CD4-positive, alpha-beta T cell treated with Interleukin-6 at 100 ng/mL for 8 hours (primary cell): ENCODE data around the gene GALNT2.

Source experiments
- DNase-seq: peaks from one replicate; pipeline ENCODE4 v3.0.0-alpha.2; 2020; ENCODE audit warnings: mixed read lengths, low spot score

GALNT2 gene

DNA sequence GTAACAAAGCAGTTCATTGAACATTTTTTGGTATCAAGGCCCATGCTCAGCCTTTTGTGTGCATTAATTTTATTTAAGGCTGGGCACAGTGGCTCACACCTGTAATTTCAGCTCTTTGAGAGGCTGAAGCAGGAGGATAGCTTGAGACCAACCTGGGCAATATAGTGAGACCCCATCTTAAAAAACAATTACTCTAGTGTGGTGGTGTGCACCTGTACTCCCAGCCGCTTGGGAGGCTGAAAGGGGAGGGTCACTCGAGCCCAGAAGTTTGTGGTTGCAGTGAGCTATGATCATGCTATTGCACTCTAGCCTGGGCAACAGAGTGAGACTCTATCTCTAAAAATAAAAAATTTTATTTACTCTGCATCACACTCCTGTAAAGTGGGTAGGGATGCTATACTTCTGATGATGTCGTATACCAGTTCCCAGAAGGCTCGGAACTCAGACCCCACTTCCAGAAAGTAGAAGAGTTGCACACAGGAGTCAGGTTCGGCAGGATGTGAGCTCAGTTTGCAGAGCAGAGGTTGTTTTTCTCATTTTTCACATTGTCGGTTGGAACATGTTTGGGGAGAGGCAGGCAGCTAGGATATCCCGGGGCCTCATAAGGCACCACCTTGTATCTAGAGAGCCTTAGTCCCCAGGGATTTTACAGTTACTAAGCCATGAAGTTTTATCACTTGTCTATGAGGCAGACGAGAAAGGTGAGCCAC lies 144.6 kb downstream of the GALNT2 start:
- no peak for DNase-seq

DNA sequence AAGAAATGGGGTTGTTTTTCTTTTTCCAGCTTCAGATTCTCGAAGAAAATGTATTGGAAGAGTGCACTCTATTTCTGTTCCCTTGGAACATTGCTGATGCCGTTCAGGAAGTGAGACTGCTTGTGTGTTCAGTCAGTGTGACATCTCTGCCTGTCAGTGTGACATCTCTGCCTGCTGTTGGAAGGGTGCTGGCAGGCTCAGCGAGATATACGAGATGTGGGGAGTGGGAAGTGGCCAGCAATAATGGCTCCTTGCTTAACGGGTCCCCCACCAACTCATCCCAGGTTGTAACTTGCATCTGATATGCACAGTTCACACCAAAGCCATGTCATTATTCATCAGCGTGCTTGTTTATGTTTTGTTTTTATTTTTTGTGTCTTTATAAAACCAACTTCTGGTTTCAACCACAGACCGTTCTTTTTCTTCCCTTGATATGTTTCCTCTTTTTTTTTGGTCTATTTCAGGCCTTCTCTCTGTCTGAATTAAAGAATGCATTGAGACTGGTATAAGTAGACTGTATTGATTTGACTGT lies 145.4 kb downstream of the GALNT2 start:
- no peak for DNase-seq

DNA sequence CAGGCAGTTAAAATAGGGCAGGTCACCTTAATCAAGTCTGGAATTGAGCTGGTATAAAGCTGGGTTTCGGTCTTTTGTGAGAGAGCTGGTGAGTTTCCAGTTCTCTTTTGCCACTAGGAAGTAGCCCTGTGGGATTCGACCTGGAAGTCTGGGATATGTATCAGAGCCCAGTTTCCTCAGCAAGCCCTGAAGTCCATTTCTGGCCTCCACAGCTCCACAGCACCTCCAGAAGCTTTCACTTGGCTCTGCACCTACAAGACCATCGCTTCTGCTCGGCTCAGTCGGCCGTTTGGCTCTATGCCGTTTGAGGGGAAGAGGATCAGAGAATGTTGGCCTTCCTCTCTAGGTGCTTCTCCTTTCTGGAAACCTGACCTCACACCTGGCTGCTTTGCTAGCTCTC lies 148.0 kb downstream of the GALNT2 start:
- DNase-seq: no peak

DNA sequence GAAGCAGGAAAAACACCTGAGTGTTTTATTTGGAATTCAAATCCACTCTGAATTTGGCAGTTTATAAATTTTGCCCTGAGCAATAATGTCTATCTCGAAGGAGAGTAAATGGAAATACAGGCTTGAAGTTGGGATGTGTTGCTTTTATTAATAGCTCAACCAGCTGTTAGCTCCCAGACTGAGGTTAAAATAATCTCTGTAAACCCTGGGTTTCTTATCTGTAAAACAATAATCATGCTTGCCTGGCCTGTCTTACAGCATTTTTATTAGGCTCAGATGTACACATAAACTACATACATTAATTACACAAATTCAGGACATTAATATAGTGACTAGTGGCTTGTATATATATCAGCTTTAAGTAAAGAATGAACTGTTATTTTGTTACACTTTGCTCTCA lies 148.5 kb downstream of the GALNT2 start:
- no peak for DNase-seq

DNA sequence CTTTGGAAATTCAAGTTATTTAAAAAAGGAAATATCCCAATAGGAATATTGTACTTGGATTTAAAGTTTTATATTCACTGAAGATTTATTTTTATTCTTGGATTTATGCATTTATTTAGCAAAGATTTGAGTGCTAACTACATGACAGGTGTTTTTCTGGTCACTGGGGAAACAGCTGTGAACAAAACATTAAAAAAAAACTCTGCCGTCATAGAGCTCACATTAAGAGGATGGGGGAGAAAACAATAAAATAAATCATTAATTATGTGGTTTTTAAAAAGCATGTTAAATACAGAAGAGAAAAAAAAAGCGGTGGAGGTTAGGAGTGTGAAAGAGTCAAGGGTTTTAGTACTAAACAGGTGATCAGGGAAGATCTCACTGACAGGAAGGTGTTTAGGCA lies 149.9 kb downstream of the GALNT2 start:
- no peak for DNase-seq

DNA sequence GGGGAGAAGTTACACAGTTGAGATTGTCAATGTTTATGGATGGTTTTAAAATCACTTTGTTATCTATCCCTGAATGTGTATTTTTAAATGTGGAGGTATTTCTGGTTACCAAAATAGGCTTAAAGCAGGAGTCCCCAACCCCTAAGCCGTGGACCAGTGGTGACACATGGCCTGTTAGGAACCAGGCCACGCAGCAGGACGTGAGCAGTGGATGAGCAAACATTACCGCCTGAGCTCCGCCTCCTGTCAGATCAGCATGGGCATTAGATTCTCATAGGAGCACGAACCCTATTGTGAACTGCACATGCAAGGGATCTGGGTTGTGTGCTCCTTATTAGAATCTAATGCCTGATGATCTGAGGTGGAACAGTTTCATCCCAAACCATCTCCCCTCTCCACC lies 151.6 kb downstream of the GALNT2 start:
- no peak for DNase-seq

DNA sequence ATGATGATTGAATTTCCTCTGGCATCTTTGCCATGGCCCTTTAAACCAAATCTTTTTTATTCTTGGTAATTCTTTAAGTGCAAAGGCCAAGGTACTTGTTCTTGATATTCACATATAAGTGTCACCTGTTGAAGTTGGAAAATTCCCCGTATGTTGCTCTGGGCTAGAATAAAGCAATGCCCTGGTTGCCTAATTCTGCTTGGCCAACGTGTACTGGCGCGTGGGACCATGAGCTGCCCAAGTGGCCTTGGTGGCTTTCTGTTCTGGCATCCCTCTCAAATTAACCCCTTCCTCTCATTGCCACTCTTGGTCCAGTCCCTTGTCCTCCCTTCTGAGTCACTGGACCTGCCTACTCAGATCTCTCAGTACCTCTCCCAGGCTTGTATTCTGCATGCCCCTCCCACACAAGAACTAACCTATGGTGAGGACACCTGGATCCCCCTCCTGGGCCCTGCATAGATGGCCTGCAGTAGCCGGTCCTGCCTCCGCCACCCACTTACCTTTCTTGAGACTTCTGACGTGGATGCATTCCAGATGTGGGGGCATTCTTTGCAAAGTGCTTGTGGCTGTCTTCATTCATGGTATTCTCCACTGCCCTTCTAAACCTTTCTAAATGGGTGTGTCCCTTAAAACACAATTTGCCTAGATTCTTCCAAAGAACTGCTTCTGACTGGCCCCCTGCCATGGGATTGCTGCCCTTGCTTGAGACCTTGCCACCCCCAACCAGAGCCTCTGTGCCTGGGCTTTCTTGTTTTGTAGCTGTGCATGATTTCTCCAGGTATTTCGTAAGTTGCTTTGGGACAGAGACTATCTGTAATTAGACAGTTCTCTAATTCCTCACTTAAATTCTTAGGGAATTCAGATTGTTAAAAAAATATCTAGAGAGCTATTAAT lies 152.4 kb downstream of the GALNT2 start:
- no peak for DNase-seq

DNA sequence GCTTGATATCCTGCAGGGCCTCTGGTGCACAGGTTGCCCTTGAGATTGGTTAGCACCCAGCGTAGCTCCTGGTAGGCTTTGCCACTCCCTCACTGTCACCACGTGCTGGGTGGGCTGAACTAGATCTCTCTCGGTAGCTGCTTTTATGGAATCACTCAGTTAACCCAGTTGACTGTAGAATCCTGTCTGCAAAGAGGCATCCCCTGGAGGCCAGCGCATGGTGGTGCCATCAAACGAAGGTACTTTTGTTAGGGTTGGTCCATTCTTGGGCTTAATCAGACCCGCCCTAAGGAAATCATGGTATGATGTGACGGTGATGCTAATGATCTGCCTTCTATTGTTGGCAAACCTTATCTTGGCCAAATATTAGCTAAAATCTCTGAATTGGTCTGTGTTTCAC lies 153.4 kb downstream of the GALNT2 start:
- no peak for DNase-seq

DNA sequence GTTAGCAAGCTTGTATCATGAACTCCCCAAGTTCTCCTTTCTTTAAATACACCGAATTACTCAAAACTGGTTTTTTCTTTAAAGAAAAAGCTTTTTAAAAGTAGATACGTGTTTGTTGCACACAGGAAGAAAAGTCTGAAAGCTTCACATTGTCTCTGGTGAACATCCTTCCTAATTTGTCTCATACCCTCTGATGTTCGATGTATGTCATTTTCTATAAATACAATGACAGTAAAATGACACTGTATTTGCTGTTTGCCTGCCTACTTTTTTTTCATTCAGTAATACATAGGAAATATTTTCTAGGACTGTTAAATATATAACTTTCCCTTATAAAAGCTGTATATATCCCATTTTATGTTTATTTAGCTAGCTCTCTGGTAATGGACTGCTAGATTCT lies 153.9 kb downstream of the GALNT2 start:
- DNase-seq: no peak

DNA sequence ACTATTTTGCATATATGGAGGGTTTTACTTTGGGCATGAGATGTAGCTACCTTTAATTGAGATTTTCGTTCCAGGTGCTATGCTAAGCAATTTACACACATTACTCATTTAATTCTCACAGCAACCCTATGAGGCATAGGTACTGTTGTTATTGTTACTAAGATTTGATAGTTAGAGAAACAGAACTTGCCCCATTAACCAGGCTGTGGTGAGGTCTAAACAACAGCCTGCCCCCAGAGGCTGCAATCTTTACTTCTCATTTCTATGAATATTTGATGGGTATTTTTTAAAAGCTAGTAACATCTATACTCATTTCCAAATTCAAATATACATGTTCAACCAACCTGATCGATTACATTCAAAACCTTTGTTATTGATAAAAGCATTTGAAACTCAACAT lies 155.6 kb downstream of the GALNT2 start:
- DNase-seq: no peak

DNA sequence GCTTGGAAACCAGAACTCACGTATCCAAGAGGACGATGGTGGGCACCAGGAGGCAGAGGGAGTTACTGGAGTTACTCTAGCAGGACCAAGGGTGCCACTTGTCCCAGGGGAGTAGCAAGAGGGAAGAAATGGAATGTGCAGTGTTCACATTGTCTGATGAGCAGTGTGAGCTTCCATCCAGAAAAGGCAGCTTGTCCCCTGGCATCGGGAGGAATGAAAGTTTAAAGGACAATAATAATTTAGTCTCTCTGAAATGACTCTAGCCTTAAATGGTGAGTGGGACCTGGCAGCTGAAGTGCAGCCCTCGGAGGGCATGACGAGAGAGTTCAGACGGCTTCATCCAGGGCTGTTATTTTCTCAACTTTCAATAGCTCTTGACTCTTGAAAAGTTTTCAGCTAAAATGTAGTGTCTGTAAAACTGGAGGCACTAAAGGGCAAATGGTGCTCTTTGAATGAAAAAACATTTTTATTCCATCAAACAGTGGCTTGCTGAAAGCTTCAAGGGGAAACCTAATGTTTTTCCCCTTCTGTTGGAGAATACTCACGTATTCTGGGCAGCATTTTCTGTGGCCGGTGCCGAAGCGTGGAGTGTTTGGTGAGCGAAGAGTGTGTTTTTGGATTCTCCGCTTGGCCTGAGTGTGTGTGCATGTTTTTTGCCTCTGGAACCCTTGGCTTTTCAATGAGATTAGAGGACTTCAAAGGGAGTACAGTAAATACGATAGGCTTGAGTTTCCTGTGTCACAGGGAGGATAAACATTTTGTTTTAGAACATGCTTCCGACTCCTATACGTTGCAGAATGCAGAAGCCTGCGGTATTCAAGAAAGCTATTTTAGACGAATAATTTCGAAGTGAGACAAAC lies 157.3 kb downstream of the GALNT2 start:
- no peak for DNase-seq

DNA sequence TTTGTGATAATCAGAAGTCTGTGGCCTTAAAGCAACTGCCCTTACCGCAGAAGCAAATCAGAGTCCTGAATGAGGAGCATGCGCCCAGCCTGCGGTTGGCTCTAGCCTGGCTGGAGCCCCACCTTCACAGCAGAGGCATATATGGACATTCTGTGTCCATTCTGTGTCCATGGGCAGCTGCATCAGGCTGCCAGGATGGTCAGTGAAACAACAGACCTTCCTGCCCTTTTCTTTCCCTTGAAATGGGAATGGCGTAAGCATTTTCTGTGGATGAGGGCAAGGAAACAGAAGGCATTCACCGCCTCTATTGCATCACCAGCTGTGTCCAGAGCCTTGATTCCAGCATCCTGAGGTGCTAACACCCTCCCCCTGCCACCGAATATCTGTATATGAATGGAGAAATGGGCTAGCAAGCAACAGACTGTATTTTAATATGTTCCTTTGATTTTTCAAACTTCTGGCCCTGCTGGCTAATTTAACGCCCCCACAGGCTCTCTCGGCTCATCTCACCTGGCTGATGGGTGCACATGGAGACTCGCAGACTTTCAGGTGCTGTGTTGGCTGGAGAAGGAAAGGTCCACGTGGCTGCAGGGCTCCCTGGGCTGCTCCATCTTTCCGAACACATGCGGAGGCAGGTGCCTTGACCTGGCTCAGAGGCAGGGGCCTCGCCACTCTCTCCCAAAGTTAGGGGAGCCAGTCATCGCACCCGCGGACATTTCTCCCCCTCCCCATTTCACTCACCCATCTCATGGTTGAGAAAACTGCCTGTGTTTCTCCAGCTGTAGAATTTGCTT lies 159.2 kb downstream of the GALNT2 start:
- DNase-seq: no peak

DNA sequence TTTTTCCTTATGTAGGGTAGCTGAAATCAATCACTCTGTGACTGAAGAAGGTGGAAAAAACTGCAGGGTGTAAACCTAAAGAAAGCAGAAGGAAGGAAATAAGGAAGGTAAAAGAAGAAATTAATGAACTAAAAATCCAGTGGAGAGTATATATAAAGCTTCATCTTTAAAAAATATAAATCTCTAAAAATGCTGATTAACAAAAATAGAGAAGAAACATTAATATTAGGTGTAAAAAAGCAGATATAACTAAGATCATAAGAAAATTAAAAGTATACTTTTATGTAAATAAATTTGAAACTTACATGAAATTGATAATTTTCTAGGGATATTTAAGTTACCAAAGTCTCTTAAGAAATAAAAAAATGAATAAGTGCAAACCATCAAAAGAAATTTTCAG lies 159.8 kb downstream of the GALNT2 start:
- DNase-seq: no peak

DNA sequence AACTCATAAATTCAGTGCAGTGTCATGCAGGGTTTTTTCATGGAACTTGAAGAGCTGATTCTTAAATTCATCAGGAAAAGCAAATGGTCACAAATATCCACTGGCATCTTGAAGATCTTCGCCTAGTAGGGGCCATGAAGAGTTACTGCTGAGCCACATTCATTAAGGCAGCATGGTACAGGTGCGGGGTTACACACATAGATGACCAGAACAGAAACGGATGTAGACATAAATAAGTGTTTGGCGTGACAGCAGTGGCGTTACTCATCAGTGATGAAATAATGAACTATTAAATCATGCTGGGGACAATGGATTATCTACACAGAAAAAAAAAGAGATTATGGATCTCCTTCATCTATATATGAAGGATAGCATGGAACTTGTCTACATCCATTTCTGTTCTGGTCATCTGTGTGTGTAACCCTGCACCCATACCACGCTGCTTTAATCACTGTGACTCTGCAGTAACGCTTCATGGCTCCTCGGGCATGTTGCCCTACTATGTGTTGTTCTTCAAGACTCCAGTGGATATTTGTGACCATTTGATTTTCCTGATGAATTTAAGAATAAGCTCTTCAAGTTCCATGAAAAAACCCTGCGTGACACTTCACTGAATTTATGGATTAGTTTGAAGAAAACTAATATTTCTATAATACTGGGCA lies 161.3 kb downstream of the GALNT2 start:
- no peak for DNase-seq

DNA sequence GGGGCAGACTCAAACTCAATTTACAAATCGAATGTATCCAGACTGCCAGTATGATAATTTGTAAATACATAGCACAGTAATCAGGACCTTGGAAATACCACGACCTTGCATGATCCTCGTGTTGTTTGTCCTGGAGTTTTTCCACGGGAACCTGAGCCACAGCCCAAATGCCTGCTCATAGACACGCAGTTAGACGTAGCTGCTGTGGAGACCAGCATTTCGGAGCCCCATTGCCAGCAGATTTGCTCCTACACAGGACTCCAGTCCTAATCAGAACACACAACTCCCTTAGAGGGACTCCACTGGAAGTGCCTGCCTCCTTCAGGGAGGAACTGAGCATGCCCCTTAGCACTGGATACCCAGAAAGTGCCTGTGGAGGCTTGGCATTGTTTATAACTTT lies 163.2 kb downstream of the GALNT2 start:
- no peak for DNase-seq

DNA sequence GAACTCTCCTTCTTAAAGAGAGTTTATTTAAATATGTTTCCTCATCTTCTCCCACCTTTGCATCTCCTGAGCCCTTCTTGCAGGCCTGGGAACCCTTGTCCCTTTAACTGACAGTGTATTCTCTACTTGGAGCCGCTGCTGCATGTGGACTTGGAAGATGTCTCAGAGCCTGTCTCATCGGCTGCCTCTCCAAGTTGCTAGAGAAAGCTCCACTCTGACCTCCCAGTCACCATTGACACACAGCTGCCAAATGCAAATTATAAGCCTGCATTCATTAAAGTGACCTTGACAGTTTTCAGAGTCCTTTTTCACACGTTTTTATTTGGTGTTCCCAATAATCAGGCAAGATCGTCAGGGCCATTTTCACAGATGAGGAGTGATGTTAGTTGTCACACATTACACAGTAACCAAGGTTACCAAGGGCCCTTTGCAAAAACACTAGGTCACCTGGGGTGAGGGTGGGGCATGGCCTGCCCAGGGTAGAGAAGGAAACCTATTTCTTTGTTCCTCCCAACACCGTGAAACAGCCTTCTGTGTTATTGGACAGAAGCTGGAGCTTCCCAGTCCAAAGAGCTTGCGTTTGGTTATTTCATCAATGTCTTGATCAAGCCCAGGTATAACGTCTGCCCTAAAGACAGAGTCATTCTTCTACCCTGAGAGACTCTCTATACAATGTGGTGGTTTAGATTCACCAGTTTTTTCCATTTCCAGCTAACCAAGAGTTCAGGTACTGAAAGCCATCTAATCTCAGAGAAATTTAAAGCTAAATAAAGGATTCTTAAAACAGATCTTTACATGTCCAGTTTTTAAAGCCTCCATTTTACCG lies 164.1 kb downstream of the GALNT2 start:
- DNase-seq: no peak

DNA sequence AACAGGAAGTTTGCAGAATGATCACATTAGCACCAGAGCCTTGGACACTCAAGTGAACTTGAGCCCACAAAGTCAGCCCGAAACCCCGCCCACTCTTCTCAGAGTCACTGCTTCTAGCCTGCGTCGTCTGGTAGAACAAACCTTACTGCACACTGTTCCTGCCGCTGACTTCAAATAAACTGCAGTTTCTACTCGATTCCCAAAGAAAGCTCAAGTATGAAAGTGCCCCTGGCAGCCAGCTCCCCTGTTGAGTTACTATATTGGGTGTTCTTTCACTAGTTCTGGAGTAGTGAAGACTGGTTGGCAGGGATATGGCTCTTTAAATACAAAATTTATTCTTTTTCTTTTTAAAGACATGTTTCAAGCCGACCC lies 164.7 kb downstream of the GALNT2 start:
- DNase-seq: no peak

DNA sequence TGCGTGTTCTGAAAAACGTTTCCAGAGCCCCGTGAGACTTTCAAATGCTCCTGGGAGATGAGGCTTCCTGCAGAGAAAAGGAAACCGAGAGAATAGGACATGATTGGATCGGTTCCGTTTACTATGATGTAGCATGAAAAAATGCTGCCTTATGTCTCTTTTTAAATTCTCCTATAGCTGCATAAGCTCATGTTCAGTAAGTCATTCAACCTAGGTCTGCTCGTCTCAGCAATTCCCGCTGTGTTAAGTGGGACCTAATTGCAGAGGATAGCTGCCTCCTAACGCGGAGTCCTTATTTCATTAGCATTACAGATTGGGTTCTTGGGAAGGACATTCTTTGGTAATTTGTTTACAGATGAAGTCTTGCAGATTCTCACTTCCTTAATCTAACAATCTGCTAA lies 165.3 kb downstream of the GALNT2 start:
- DNase-seq: no peak

DNA sequence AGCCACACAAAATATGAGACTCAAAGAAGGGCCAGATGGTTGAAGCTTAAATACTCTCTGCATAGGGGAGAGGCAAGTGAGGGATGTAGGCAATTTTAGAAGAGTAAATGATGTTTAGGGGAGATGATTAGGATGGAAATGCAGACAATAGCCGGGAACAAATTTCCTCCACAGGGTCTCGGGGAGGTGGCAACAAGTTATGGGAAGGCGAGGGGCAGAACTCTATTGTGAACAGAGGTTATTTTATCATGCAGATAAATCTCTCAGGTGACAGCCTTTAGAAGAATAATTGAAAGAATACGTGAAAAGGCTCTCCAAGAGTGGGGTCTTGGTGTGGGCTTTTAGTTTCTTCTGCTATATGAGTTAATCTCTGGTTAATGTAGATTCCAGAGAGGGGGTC lies 166.7 kb downstream of the GALNT2 start:
- DNase-seq: no peak

DNA sequence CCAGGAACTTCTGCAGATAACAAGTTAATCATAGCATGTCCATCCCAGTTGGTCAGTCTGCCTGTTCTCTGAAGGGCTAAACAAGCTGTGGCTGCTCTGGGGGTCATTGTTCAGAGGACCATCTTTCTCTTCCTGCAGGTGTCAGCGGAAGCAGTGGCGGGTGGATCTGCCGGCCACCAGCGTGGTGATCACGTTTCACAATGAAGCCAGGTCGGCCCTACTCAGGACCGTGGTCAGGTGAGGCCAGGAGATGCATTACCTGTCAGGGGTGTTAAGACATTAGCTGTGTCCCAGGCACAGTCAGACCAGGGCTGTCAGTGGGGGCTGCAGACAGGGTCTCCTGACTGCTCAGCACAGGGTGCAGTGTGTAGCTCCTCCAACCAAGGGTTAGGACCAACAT lies 168.8 kb downstream of the GALNT2 start:
- DNase-seq: no peak
